HK-2 (cell line): ENCODE data around the gene AGPS.

Experiments
- DNase-seq: peaks from one replicate; pipeline ENCODE4 v3.0.0-alpha.2; 2018; ENCODE audit not compliant: unreplicated experiment

AGPS gene

GRCh38 chr2:177586154-177586553, 193.6 kb downstream of the AGPS start:
- DNase-seq: no peak

- DNase-seq: no peak
Measured at GRCh38 chr2:177587371-177587770, 194.8 kb downstream of the AGPS start.

- DNase-seq: no peak
Measured at GRCh38 chr2:177588671-177589070, 196.1 kb downstream of the AGPS start.

GRCh38 chr2:177589186-177589585, 196.6 kb downstream of the AGPS start:
- peak; percentile 21 for DNase-seq

- DNase-seq: no peak
Measured at GRCh38 chr2:177592397-177592796, 199.8 kb downstream of the AGPS start.

- DNase-seq: no peak
Measured at GRCh38 chr2:177592945-177593344, 200.4 kb downstream of the AGPS start.

- no peak for DNase-seq
Measured at GRCh38 chr2:177593402-177593801, 200.8 kb downstream of the AGPS start.
